Measurements from ENCODE around the gene ITGB1. TPM values are rescaled to one million over a fixed set of nuclear protein-coding genes. Genes with fewer than 3 reads are reported as not detected.

The ITGB1 gene
- total RNA-seq, 1 donor from 2014 or later: 542 TPM

DNA sequence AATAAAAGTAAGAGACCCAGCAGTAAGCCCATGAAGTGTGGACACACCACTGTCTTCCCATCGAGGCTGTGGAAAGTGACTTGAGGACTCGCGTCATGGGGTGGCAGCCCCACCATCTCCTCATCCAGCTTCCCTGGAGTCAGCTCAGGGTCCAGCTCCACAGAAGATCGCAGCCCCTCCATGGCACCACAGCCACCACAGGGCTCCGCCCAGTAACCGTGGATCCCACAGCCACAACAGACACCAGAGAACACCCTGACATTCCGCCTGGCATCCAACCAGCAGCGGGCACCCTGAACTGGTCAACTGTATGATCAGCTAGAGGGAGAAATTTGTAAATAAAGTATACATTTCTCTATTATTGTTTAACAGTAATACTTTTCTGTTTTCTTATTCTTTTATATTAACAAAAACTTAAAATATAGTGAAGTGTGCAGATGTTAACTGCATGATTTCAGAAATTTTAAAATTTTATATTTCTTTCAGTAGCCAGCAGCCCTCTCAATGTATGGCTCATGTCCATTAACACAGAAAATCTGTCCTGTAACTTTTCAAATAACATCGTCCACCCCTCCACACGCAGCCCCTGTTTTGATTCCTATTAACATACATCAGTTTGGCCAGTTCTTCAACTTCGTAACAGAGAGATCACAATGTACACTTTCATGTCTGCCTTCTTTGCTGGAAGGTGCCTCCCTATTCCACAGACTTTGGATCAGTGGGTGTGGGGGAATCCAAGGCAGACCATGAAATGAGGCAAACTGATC is 69.7 kb downstream of the ITGB1 start:
- Histone ChIP-seq H3K27ac (replicated peaks) (no peak overlapping the region), H3K36me3 (no peaks in the 10 kb centered on the region), H3K4me1 (no peaks in the 10 kb centered on the region), H3K9me3 (replicated peaks) (no peaks in the 10 kb centered on the region), H3K4me3 (no peak overlapping the region), H3K27me3 (ENCODE audit: low read depth) (no peaks in the 10 kb centered on the region)
- TF ChIP-seq, protein P1, sequence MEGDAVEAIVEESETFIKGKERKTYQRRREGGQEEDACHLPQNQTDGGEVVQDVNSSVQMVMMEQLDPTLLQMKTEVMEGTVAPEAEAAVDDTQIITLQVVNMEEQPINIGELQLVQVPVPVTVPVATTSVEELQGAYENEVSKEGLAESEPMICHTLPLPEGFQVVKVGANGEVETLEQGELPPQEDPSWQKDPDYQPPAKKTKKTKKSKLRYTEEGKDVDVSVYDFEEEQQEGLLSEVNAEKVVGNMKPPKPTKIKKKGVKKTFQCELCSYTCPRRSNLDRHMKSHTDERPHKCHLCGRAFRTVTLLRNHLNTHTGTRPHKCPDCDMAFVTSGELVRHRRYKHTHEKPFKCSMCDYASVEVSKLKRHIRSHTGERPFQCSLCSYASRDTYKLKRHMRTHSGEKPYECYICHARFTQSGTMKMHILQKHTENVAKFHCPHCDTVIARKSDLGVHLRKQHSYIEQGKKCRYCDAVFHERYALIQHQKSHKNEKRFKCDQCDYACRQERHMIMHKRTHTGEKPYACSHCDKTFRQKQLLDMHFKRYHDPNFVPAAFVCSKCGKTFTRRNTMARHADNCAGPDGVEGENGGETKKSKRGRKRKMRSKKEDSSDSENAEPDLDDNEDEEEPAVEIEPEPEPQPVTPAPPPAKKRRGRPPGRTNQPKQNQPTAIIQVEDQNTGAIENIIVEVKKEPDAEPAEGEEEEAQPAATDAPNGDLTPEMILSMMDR (IDR thresholded peaks at IDR 0.05; ENCODE audit: borderline replicate concordance): no peak
- DNase-seq: no peak
- intact Hi-C loops (cut with micrococcal nuclease): no loop called here

- Histone ChIP-seq H3K27me3 (ENCODE audit: low read depth) (no peaks in the 10 kb centered on the region), H3K9me3 (replicated peaks) (no peaks in the 10 kb centered on the region), H3K4me1 (no peaks in the 10 kb centered on the region), H3K27ac (replicated peaks) (no peak overlapping the region), H3K36me3 (no peaks in the 10 kb centered on the region), H3K4me3 (no peak overlapping the region)
- TF ChIP-seq, protein P1 (IDR thresholded peaks at IDR 0.05; ENCODE audit: borderline replicate concordance): no peak
- intact Hi-C loops (cut with micrococcal nuclease): no loop called here
- DNase-seq: no peak
Measured at GRCh38 chr10:32887481-32887880, 70.5 kb downstream of the ITGB1 start.

- H3K36me3 ChIP-seq: no peaks in the 10 kb centered on the region
- DNase-seq: no peak
- H3K27me3 ChIP-seq (ENCODE audit: low read depth): no peaks in the 10 kb centered on the region
- no peak overlapping the region for H3K27ac ChIP-seq (replicated peaks)
- no peaks in the 10 kb centered on the region for H3K4me1 ChIP-seq
- TF ChIP-seq, protein P1 (IDR thresholded peaks at IDR 0.05; ENCODE audit: borderline replicate concordance): no peak
- no peak overlapping the region for H3K4me3 ChIP-seq
- intact Hi-C loops (cut with micrococcal nuclease): no loop called here
- no peaks in the 10 kb centered on the region for H3K9me3 ChIP-seq (replicated peaks)
Measured at GRCh38 chr10:32882076-32882475, 76.0 kb downstream of the ITGB1 start.

- TF ChIP-seq, protein P1 (IDR thresholded peaks at IDR 0.05; ENCODE audit: borderline replicate concordance): no peak
Measured at GRCh38 chr10:32878646-32879045, 79.4 kb downstream of the ITGB1 start.

DNA sequence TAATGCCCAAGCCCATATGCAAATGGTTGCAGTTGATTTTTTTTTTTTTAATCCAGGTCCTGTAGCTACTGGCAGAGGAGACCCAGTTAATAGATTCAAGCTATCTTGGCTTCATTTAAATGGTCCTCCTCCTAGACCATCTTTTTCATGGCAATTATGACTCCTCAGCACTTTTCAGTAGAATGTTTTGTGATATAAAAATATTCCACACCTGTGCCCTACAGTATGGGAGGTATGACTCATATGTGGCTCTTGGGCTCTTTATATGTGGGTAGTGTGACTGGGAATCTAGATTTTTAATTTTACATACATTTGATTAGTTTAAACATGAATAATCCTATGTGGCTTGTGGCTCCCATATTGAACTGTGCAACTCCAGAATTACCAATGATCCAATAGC is 80.1 kb downstream of the ITGB1 start:
- intact Hi-C loops (cut with micrococcal nuclease): no loop called here
- Histone ChIP-seq H3K4me1 (no peaks in the 10 kb centered on the region), H3K4me3 (no peak overlapping the region), H3K27me3 (ENCODE audit: low read depth) (no peaks in the 10 kb centered on the region), H3K27ac (replicated peaks) (no peak overlapping the region), H3K9me3 (replicated peaks) (no peaks in the 10 kb centered on the region), H3K36me3 (no peaks in the 10 kb centered on the region)
- TF ChIP-seq, protein P1 (IDR thresholded peaks at IDR 0.05; ENCODE audit: borderline replicate concordance): no peak
- DNase-seq: no peak

More at GRCh38 chr10:32878646-32879045, 79.4 kb downstream of the ITGB1 start:
- intact Hi-C loops (cut with micrococcal nuclease): no loop called here
- no peak overlapping the region for H3K27ac ChIP-seq (replicated peaks)
- DNase-seq: no peak
- H3K4me1 ChIP-seq: no peaks in the 10 kb centered on the region
- no peaks in the 10 kb centered on the region for H3K36me3 ChIP-seq
- no peaks in the 10 kb centered on the region for H3K27me3 ChIP-seq (ENCODE audit: low read depth)
- no peak overlapping the region for H3K4me3 ChIP-seq
- no peaks in the 10 kb centered on the region for H3K9me3 ChIP-seq (replicated peaks)

All from left ventricle myocardium inferior (tissue), 1 donor.